Ramos (cell line): ENCODE results near the gene SERHL2.
"Not testable (repeated sequence)": the region's sequence is repeated elsewhere in the genome, so short reads cannot be mapped to it uniquely, and the experiment has no call there.

Experiments
- in situ Hi-C: fragments of 300-500 bp; cut with MboI; formaldehyde crosslinking; loops from one replicate; pipeline ENCODE4 v1.14.3; 2022; ENCODE audit warnings: low sequenced_read_pairs; ENCODE audit not compliant: unreplicated experiment

Gene SERHL2

GRCh38 chr22:42533638-42533977 is 20.1 kb upstream of the SERHL2 start:
- in situ Hi-C loops: no loop called here

- in situ Hi-C loops: not testable (repeated sequence)
These were observed 18.5 kb upstream of the SERHL2 start for GRCh38 chr22:42535082-42535731.

- in situ Hi-C loops: no loop called here
These were observed 17.6 kb upstream of the SERHL2 start for GRCh38 chr22:42536166-42536565.

- in situ Hi-C loops: not testable (repeated sequence)
These were observed 17.1 kb upstream of the SERHL2 start for GRCh38 chr22:42536634-42537033.

GRCh38 chr22:42537199-42537831 is 16.4 kb upstream of the SERHL2 start:
- in situ Hi-C loops: not testable (repeated sequence)

- in situ Hi-C loops: not testable (repeated sequence)
These were observed 14.5 kb upstream of the SERHL2 start for GRCh38 chr22:42539236-42539771.

GRCh38 chr22:42544686-42545085 is 9.1 kb upstream of the SERHL2 start:
- in situ Hi-C loops: loop anchor here (5.0 kb wide), 1 partner anchor 568 kb away; the partner anchor contains the start of gene BIK

GRCh38 chr22:42547562-42547961 is 6.2 kb upstream of the SERHL2 start:
- in situ Hi-C loops: no loop called here

- in situ Hi-C loops: not testable (repeated sequence)
These were observed 5.6 kb upstream of the SERHL2 start for GRCh38 chr22:42548126-42548525.

GRCh38 chr22:42548597-42549330 is 5.0 kb upstream of the SERHL2 start:
- in situ Hi-C loops: no loop called here

GRCh38 chr22:42549331-42550060 is 4.3 kb upstream of the SERHL2 start:
- in situ Hi-C loops: no loop called here

GRCh38 chr22:42552294-42552647 is 1.5 kb upstream of the SERHL2 start:
- in situ Hi-C loops: not testable (repeated sequence)

GRCh38 chr22:42560381-42560780 is 6.6 kb downstream of the SERHL2 start:
- in situ Hi-C loops: loop anchor here (5.0 kb wide), 1 partner anchor 38 kb away; no protein-coding TSS in a partner anchor

GRCh38 chr22:42560781-42561180 is 7.0 kb downstream of the SERHL2 start:
- in situ Hi-C loops: loop anchor here (5.0 kb wide), 1 partner anchor 38 kb away; no protein-coding TSS in a partner anchor

- in situ Hi-C loops: loop anchor here (5.0 kb wide), 1 partner anchor 40 kb away; no protein-coding TSS in a partner anchor
These were observed 8.1 kb downstream of the SERHL2 start for GRCh38 chr22:42561856-42562255.

- in situ Hi-C loops: loop anchor here (5.0 kb wide), 1 partner anchor 40 kb away; no protein-coding TSS in a partner anchor
These were observed 8.5 kb downstream of the SERHL2 start for GRCh38 chr22:42562279-42562678.

GRCh38 chr22:42562684-42563083 is 8.9 kb downstream of the SERHL2 start:
- in situ Hi-C loops: loop anchor here (5.0 kb wide), 1 partner anchor 40 kb away; no protein-coding TSS in a partner anchor

- in situ Hi-C loops: loop anchor here (5.0 kb wide), 1 partner anchor 42 kb away; no protein-coding TSS in a partner anchor
These were observed 10.2 kb downstream of the SERHL2 start for GRCh38 chr22:42563943-42564342.

- in situ Hi-C loops: loop anchor here (5.0 kb wide), 1 partner anchor 42 kb away; no protein-coding TSS in a partner anchor
These were observed 10.9 kb downstream of the SERHL2 start for GRCh38 chr22:42564699-42565098.

GRCh38 chr22:42565956-42566355 is 12.2 kb downstream of the SERHL2 start:
- in situ Hi-C loops: no loop called here
